ENCODE measurements around the gene RPP30. TPM values are rescaled to one million over a fixed set of nuclear protein-coding genes. Genes with fewer than 3 reads are reported as not detected.
A peak's percentile ranks its signal among the peaks of the same experiment; 100 is the strongest.
"Not testable (repeated sequence)": the region's sequence is repeated elsewhere in the genome, so short reads cannot be mapped to it uniquely, and the experiment has no call there.

RPP30 gene
- total RNA-seq, 1 experiment from 2014 or later, result 150 TPM

DNA sequence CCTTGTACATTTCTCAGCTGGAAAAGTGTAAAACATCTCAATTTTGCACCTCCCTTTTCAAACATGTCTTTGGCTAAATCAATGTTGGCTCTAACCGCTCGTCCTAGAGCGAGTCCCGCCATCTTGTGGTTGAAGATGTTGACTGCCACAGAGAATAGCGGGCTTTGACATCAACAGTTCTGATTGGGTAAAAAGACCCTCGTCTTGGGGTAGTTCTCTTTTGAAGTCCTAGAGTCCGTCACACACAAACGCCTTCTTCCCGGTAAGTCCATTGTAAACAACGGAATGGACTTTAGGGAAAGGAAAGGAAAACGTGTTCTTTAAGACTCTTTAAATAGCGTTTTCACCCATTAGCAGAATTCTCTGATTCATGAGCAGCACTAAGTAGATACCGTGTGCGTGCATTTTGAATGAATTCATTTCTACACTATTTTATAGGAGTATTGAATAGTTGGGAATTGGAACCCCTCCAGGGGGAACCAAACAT, 452 bp upstream of the RPP30 start:
- DNase-seq (ENCODE audit: low spot score), result peak; percentile 73

DNA sequence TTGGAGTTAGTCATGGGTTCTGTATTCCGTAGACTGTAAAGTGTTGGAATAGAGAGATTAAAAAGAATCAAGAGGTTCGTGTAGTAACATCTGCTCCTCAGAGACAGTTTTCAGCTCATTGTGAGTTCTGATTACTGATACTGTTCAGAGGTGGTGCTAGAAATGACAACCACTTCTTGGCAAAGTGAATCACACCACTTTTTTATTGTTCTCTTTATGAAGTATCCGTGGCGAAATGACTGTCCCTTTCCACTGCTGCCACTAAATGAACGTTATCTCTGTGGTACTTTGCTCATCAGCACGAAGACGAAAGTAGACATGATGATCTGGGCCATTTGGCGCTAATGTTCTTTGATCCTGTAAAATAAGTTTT, 860 bp downstream of the RPP30 start:
- DNase-seq (ENCODE audit: low spot score), result peak; percentile 5

DNA sequence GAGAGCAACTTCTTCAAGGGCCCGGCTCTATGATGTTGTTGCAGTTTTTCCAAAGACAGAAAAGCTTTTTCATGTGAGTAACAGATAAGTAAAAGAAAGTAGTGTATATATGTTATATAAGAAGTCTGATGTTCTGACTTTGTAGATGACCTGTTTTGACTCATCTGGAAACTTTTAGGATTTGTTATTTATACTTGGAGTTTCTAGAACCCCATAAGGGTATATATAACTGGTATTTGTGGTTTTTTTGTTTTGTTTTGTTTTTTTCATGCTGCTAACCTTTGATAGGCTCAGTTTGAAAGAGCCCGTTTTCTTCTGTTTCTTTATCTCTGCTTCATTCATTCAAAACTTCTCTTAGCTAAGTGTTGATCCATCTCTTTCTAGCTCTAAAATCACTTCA, 7.3 kb downstream of the RPP30 start:
- no peak for DNase-seq (ENCODE audit: low spot score)

DNA sequence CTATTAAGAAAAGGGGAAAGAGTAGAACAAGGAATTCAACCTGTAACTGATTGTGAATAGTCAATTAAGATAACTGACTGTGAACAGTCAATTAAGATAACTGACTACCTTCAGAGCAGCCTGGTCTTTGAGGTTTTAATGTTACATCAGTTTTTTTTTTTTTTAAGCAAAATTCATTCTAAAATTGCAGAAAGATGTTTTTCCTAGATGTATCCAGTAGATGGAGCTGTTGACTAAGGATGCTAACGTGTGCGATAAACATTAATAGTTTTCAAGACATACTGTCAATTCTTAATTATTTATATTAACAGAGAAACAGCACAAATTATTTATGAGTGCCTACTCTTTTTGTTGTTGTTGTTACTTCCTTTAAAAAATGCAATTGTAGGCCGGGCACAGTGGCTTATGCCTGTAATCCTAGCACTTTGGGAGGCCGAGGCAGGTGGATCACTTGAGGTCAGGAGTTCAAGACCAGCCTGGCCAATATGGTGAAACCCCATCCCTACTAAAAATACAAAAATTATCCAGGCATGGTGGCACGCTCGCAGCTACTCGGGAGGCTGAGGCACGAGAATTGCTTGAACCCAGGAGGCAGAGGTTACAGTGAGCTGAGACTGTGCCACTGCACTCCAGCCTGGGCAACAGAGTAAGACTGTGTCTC, 8.4 kb downstream of the RPP30 start:
- peak; percentile 44 for DNase-seq (ENCODE audit: low spot score)

DNA sequence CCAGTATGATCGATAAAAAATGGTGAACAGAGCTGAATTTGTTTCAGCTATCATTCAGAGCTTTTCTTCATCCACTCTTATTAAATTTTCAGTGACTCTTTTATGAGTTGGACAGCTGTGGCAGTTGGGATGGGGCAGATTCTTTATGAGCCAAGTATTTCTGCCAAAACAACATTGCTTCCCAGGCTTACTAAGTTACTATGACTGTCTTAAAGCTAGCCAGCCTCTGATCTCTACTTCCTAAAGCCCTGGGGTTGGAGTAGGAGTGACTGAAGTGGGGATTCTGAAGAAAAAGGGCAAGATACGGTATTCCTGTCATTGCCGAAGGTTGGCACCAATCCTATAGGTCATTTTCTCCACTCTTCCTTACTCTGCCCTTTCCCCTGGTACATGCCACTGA, 12.7 kb downstream of the RPP30 start:
- DNase-seq (ENCODE audit: low spot score), result no peak

DNA sequence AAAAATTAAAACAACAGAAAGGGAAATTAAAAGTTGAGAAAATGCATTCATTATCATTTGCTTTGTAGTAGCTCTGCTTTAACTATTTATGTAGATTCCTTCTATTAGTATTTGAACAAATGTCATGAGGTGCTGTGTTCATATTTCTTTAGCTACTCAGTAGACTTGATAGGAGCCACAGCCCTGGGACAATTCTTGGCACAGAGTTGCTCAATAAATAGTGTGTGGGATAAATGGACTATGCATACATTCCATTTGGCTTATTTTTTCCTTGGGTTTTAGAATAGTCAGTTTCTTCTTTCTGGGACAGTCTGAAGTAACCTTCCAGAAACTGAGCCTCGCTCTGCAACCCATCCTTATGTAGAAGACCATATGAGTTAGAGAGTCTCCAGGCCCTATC, 13.4 kb downstream of the RPP30 start:
- no peak for DNase-seq (ENCODE audit: low spot score)

DNA sequence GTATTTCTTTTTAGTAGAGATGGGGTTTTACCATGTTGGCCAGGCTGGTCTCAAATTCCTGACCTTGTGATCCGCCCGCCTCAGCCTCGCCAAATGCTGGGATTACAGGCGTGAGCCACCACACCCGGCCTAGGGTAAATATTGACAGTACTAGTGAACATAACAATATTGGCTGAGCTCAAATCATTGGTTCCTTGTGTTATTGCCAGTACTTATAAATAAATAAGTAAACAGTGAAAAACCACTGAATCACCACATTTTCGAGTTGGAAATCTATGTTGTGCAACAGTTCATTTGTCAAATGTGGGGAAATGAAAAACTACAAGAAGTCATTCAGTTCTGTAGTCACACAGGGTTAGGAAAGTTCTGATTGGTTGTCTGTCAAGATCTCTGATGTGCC, 15.8 kb downstream of the RPP30 start:
- DNase-seq (ENCODE audit: low spot score), result no peak

DNA sequence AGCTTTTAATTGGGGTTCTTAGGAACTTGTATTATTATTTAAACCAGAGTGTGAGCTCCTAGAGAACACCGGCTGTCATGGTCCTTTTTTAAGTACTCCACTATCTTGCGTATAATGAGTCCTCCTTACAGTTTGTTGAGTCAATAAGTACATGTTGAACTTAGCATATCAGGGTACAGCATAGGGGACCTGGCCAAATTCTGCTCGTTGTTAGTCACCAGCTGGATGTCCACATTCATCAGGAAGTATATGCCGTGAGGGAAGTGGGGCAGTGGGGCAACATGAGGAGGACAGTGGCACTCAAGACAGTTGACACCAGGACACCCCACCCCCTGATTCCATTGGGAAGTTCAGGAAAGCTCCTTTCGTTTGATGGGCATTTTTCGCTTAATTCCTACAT, 16.6 kb downstream of the RPP30 start:
- no peak for DNase-seq (ENCODE audit: low spot score)

DNA sequence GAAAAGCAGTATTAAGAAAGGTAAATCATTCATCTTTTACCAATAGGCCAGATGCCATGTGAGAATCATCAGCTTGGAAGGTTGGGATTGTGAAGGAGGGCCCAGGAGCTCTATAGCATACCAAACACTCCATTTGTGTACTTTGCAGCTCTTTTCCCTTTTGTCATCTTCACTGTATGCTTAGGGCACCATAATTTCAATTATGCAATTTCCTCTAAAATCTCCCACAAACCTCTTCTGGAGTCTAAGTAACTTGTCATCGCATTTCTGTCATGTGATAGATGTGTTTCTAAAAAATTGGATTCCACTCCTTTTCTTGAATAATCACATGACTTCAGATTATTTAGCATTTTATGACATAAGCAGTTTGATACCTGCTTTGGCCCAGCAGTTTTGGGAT, 17.9 kb downstream of the RPP30 start:
- no peak for DNase-seq (ENCODE audit: low spot score)

DNA sequence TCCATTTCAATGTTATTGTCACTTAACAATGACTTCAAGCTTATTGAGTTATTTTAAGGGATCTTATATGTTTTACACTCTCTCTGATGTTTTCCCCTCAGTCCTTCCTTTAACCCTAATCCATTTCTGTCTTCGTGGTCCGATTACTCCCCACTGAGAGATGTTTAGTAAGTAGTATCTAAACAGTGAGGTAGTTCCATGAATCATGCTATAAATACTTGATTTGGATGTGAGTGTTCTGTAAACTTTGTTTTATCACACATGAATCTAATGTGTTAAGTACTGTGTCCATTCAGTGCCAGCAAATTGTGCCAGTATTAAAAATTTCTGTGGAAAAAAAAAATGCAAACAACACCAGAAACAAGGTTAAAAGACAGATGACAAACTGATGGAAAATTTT, 18.6 kb downstream of the RPP30 start:
- DNase-seq (ENCODE audit: low spot score), result no peak

DNA sequence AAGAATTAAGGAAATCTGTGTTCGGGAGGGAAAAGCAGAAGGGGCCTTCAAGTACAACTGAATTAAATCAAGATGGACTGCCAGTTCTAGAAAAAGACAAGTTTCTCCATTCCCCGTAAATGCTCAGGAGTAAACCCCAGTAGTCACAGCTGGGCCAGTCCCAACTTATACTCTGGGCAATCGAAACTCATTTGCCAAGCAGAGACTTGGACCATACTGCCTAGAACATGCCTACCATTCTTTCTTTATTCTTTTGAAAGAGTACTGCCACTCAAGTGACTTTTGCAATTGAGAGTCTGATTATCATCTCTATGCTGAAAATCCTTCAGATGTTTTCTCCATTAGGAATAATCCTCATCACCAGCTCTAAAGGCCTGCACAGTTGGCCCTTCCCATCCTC, 21.4 kb downstream of the RPP30 start:
- DNase-seq (ENCODE audit: low spot score), result no peak

DNA sequence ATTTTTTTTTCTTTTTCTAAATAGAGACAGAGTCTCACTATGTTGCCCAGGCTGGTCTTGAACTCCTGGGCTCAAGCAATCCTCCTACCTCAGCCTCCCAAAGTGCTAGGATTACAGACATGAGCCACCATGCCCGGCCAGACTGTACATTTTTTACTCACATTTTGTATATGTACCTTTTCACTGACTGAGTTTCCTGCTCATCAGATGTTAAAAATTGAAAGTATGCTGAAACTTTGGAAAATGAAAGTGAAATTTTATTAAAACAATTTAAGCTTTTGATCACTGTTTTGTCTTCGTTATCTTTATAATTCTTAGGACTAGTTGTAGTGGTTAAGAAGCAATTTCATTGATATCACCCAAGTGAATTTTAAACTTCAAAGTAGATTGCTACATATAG, 25.1 kb downstream of the RPP30 start:
- DNase-seq (ENCODE audit: low spot score), result not testable (repeated sequence)

DNA sequence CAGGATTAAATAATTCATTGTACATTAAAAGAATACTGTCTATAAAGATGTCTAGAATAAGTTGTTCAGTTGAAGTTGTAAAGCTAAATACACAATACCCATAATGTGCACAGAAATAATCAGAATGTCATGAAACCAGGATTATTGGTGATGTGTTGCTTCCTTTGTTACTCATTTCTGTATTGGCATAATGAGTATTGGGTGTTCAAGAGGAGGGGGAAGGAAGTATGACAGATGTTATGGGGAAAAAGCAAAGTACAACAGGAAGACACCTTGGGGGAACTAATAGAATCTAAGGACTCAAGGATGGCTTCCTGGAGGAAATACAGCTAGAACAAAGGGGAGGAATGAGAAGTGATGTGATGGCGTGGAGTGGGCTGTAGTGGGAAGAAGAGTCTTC, 34.2 kb downstream of the RPP30 start:
- DNase-seq (ENCODE audit: low spot score), result no peak

DNA sequence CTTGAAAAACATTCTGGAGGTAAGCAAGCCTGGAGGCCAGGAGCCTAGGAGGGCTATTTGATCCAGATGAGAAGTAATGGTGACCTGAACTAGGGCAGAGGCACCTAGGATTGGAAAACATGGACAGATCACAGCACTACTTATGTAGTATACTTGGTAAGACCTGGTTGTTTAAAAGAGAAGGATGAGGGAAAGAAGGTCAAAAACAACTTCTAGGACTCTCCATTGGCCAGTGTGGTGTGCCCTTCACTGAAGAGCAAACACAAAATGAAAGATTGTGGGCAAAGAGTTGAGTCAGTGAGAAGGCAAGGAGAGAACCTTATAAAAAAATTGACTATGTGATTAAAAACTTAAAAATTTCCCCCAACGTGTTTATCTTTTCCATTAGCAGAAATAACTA, 34.8 kb downstream of the RPP30 start:
- DNase-seq (ENCODE audit: low spot score), result no peak

DNA sequence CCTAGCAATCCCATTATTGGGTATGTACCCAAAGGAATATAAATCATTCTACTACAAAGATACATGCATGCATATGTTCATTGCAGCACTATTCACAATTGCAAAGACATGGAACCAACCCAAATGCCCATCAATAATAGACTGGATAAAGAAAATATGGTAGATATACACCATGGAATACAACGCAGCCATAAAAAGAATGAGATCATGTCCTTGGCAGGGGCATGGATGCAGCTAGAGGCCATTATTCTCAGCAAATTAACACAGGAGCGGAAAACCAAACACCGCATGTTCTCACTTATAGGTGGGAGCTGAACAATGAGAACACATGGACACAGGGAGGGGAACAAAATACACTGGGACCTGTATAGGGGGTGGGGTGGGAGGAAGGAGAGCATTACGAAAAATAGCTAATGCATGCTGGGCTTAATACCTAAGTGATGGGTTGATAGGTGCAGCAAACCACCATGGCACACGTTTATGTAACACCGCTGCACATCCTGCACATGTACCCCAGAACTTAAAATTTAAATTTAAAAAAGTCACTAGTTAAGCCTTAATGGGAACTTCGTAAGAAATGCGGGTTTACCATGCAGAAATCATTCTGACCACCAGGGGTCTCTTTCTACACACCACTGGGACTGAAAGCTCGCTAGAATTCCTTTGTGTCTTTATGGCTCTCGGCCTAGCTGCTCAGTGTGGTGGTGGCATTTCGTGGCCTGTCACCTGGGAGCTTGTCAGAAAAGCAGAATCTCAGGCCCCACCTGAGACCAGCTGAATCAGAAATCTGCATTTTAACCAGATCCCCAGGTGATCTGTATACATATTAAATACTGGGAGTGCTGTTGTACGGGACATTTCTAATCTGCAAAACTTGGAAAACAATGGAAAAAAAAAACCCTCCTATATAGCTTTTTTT, 39.6 kb downstream of the RPP30 start:
- DNase-seq (ENCODE audit: low spot score), result peak; percentile 89

DNA sequence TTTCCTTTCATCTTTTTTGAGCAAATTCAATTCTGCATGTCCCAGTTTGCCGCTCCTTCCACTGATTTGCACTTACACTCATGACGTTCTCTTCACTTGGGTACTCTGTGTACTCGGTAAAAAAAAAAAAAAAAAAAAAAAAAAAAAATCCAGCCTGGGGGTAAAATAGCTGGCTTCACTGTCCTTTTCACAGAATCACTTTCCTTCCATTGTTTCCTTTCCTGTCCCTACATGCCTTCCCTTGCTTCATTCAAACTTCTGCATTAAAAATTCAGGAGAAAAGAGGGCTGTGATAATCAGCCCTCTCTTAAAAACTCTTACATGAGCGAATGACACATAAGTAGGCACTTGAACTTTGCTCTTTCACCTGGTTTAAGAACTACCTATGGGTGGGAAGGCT, 40.4 kb downstream of the RPP30 start:
- no peak for DNase-seq (ENCODE audit: low spot score)

DNA sequence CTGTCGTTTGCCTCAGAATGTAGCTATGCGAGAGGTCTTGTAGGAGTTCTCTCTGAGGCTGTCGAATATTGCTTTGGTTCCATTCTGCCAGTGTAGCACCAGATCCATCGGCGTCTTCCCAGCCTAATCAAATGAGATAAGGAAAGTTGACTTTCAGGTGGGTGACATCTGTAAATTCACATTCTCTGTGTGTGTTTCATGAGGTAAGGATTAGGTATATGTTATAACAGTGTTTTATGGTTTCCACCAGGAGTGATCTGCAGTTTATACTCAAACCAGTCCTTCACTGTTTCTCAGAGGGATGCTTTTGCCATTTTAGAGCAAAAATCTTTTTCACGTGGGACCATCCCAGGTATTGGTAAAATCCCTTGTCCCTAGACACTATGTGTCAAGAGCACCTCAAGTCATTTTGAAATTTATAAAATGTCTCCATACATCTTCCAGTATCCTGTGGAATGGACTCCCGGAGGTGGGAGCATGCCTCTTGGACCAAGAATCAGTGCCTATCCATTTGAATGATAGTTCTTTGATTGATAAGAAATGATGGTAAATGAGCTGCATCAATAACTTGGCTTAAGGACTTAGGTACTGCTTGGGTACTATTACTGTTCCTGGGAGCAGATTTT, 41.2 kb downstream of the RPP30 start:
- peak; percentile 49 for DNase-seq (ENCODE audit: low spot score)

DNA sequence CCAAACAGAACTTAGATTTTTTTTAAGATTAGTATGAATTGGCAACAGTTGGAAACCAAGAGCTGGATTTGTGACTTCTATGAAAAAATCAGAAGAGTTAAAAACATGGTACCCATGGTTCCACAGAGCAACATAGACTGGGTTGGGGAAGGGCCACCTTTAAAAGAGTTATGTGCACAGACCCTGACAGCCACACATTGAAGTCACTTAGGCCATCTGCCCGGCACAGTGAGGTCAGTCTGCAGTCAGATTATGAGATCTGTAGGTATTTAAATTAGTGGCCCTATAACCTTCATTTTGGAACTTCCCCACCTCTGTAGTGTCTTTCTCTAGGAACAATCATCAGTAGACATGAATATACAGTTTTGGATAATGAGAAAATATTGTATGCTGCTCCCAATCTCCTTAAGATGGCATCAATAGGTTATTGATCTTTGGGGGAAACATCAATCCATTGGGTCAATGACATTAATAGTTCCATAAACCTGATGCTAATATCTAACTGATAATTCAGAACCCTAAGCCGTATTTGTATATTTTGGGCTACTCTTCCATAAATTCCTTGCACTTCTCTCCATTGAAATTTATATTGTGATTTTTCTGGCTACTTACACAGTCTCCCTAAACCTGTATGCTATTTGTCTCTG, 42.1 kb downstream of the RPP30 start:
- DNase-seq (ENCODE audit: low spot score), result peak; percentile 42

DNA sequence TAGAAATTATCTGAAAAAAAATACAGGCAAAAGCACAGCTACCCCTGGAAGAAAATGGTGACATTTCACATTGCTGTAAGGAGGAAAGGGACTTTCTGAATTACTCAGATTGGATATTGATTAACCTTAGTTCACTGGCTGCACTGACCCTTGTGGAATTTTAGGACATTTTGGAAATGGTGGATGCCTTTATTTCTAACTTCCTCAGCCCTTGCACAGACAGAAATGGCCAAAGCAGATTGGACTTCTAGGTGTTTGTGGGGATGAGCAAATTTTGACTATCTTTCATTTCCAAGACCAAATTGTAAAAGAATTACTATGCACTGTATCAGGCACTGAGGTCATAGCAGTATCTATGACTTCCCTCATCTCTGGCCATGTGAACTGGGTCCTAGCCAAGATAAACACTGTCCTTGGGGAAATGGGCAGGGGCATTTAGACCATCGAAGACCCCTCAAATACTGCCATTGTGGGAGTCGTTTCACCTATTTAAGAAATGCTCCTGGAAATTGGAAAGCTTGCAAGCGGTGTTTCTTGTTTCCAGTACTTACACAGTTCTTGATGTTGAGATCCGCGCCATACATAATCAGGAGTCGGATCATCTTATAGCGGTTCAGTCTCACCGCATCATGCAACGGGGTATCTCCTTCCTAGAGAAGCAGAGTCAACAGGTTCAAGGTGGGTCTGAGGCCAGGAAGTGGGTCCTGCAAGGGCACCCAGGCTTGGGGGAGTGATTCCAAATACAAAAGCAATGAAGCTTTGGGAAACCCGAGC, 43.4 kb downstream of the RPP30 start:
- peak; percentile 31 for DNase-seq (ENCODE audit: low spot score)

DNA sequence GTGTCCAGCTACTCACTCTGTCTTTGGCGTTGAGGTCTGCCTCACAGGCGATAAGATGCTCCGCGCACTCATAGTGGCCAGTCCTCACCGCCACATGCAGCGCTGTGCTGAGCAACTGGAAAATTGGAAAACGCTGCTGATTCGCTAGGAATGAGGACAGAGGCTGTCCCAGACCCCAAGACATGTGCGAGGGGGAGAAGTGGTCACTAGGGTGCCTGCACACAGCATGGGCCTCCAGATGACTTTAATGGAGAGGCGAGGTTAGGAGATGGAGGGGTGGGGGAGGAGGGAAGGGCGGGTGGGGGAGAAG, 43.9 kb downstream of the RPP30 start:
- peak; percentile 35 for DNase-seq (ENCODE audit: low spot score)

DNA sequence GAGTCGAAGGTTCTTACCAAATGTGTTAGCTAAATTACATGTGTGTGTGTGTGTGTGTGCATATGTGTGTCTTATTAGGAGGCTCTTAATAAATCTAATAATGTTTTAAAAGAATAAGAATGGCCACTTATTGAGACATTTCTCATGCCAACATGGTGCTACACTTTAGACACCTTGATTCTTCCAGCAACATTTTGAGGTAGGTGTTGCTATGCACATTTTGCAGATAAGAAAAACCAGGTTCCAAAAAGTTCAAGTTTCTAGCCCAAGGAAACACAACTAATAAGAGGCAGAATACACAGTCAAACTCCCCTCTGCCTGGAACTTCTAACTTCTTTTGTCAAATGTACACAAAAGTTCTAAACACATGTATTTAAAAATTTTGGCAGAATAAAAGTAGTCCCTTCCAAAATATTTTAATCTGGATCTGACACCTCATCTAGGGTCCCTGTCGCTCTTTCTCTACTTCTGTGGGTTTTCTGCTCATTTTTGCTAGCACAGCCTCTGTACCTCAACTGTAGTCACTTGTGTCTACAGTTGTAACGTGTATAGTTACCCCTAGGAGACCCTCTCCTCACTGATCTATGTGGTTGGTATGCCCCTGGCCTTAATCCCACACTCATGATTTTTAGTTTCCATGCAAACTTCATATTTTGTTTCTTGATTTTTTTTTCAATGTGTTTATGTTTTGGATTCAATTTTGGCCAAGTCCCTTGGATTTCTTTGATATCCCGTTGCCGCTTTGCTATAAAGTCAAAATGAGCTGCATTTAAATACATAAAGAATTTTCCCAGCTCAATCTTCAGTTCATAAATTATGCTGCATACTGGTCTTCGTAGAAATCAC, 44.8 kb downstream of the RPP30 start:
- DNase-seq (ENCODE audit: low spot score), result peak; percentile 30
